A673 (cell line): Measurements from ENCODE around the gene PDGFRB. TPM values are rescaled to one million over a fixed set of nuclear protein-coding genes. Genes with fewer than 3 reads are reported as not detected.

Source experiments
- BruUV-seq: library from RNA; stranded (reverse); fragments of 400-500 nt; replicated peaks from 2 replicates; lab custom pipeline; 2021; lab: Mats Ljungman, UMichigan
- CTCF ChIA-PET: fragments of 300-600 bp; sonication (Branson Sonifier 250); formaldehyde crosslinking; loops from one replicate; lab custom pipeline; 2022; ENCODE audit warnings: antibody characterized with exemption; lab: Charles Lee
- POLR2A ChIA-PET: fragments of 300-600 bp; sonication (Branson Sonifier 250); formaldehyde crosslinking; loops from one replicate; lab custom pipeline; 2022; ENCODE audit warnings: antibody characterized with exemption; ENCODE audit not compliant: low non-redundant PET; lab: Charles Lee
- DNase-seq: peaks from one replicate; pipeline ENCODE4 v3.0.0-alpha.2; 2015; ENCODE audit warnings: low spot score
- H3K27ac ChIP-seq: fragments of 200-600 bp; sonication (generic); 2 replicates; pipeline ENCODE4 v1.5.1; 2016; ENCODE audit warnings: mixed run types, low read depth, mild to moderate bottlenecking, mixed read lengths, antibody characterized with exemption, low read length; ENCODE audit not compliant: poor library complexity, severe bottlenecking
- H3K27me3 ChIP-seq: fragments of 200-600 bp; sonication (generic); replicated peaks from 2 replicates; pipeline ENCODE4 v1.6.1; 2017; ENCODE audit warnings: mixed run types, low read depth, mild to moderate bottlenecking, mixed read lengths, antibody characterized with exemption, low read length; ENCODE audit not compliant: insufficient read depth, poor library complexity
- H3K36me3 ChIP-seq: fragments of 200-600 bp; sonication (generic); 2 replicates; pipeline ENCODE4 v1.6.1; 2016; ENCODE audit warnings: mixed run types, mild to moderate bottlenecking, mixed read lengths, antibody characterized with exemption, low read length; ENCODE audit not compliant: insufficient read depth, poor library complexity, severe bottlenecking
- H3K4me1 ChIP-seq: fragments of 200-600 bp; sonication (generic); 2 replicates; pipeline ENCODE4 v1.6.1; 2017; ENCODE audit warnings: mixed run types, mild to moderate bottlenecking, mixed read lengths, antibody characterized with exemption, low read length; ENCODE audit not compliant: insufficient read depth, poor library complexity, severe bottlenecking
- H3K4me3 ChIP-seq: fragments of 200-600 bp; sonication (generic); 2 replicates; pipeline ENCODE4 v1.5.1; 2016; ENCODE audit warnings: low read depth, mixed run types, mild to moderate bottlenecking, mixed read lengths, low read length; ENCODE audit not compliant: poor library complexity, severe bottlenecking
- H3K9me3 ChIP-seq: fragments of 200-600 bp; sonication (generic); 2 replicates; pipeline ENCODE4 v1.6.1; 2016; ENCODE audit warnings: mixed run types, low read depth, mild to moderate bottlenecking, mixed read lengths, antibody characterized with exemption, low read length; ENCODE audit not compliant: poor library complexity, severe bottlenecking
- CTCF ChIP-seq: fragments of 300-800, 200-600 bp; sonication (generic); conservative IDR thresholded peaks from 2 replicates; pipeline ENCODE4 v1.5.1; 2017; ENCODE audit warnings: low read depth, mild to moderate bottlenecking, antibody characterized with exemption, low read length, moderate library complexity, mixed read lengths
- EZH2 ChIP-seq: fragments of 200-600 bp; sonication (generic); IDR thresholded peaks from 2 replicates; pipeline ENCODE4 v1.6.1; 2017; ENCODE audit warnings: borderline replicate concordance, low read depth, mild to moderate bottlenecking, mixed read lengths, antibody characterized with exemption, low read length; ENCODE audit not compliant: poor library complexity, severe bottlenecking
- intact Hi-C: fragments of 100-400 bp; cut with micrococcal nuclease; formaldehyde crosslinking; loops from one replicate; pipeline ENCODE4 v1.10.0; 2022; ENCODE audit not compliant: unreplicated experiment
- total RNA-seq: library from RNA; stranded (reverse); gene quantifications from 2 replicates; pipeline ENCODE4 v1.2.3, GENCODE V29; 2021

PDGFRB gene
- total RNA-seq, 1 experiment from 2014 or later: 25.9 TPM

GRCh38 chr5:150068472-150068871 is 87.2 kb downstream of the PDGFRB start:
- H3K27ac ChIP-seq: no peak overlapping the region
- H3K36me3 ChIP-seq: no peaks in the 10 kb centered on the region
- ChIA-PET POLR2A (no interaction called here), CTCF (no interaction called here)
- intact Hi-C loops: no loop called here
- H3K27me3 ChIP-seq: no peaks in the 10 kb centered on the region
- H3K9me3 ChIP-seq: no peaks in the 10 kb centered on the region
- no peak overlapping the region for H3K4me3 ChIP-seq
- TF ChIP-seq CTCF (no peak), EZH2 (no peak)
- DNase-seq: no peak
- no peaks in the 10 kb centered on the region for H3K4me1 ChIP-seq
- no TSS peak for BruUV-seq

- no peak overlapping the region for H3K4me3 ChIP-seq
- no TSS peak for BruUV-seq
- no peaks in the 10 kb centered on the region for H3K4me1 ChIP-seq
- ChIA-PET POLR2A (no interaction called here), CTCF (no interaction called here)
- intact Hi-C loops: no loop called here
- H3K27me3 ChIP-seq: no peaks in the 10 kb centered on the region
- no peaks in the 10 kb centered on the region for H3K9me3 ChIP-seq
- no peak for TF ChIP-seq EZH2
- TF ChIP-seq CTCF: no peak
- no peak overlapping the region for H3K27ac ChIP-seq
- no peaks in the 10 kb centered on the region for H3K36me3 ChIP-seq
- DNase-seq: no peak
Observed at GRCh38 chr5:150068071-150068470, 87.6 kb downstream of the PDGFRB start.

- no TSS peak for BruUV-seq
- Histone ChIP-seq H3K4me1 (no peaks in the 10 kb centered on the region), H3K27me3 (no peaks in the 10 kb centered on the region), H3K4me3 (no peak overlapping the region), H3K27ac (no peak overlapping the region), H3K36me3 (no peaks in the 10 kb centered on the region), H3K9me3 (no peaks in the 10 kb centered on the region)
- intact Hi-C loops: no loop called here
- DNase-seq: no peak
- ChIA-PET CTCF (interaction anchor here (0.6 kb wide), 1 partner anchor 318 kb away, joined by 3 read pairs; no protein-coding TSS in a partner anchor), POLR2A (no interaction called here)
- TF ChIP-seq CTCF: no peak
- no peak for TF ChIP-seq EZH2
Observed at GRCh38 chr5:150067405-150067960, 88.2 kb downstream of the PDGFRB start.
